Measurements from ENCODE around the gene NDUFB6. TPM values are rescaled to one million over a fixed set of nuclear protein-coding genes. Genes with fewer than 3 reads are reported as not detected.

NDUFB6 gene
- total and polyA plus RNA-seq, 10 of the 15 experiments (the other 5 are each of a cell fraction or from before 2014, with no cell fraction given) = 26.3 to 269 (median 61.4) TPM

DNA sequence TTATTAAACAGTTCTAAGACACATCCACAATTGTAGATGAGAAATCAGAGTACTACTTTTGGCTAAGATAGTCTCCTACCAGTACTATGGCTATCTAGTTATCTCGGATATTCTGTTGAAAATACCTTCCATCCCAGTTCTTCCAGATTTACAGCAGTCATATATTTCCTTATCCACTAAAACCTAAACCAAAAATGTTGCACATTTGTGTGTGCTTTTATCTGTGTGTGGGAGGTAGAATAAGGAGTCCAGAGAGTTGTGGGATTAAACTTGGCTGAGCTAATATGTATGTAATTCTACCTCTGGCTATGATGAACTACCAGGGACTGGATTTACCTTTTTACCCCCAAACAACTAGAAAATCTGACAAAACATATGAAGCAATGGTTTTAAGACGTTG is 17.5 kb upstream of the NDUFB6 start:
- no peak overlapping the region for H3K27ac ChIP-seq (ENCODE audit: control insufficient read depth, insufficient read depth)
- H3K9ac ChIP-seq (ENCODE audit: control insufficient read depth, insufficient read depth, low read length) = no peak overlapping the region
- POLR2A ChIA-PET = interaction anchor here (0.6 to 0.7 kb wide), 3 partner anchors 203 to 442 kb away, joined by 3 to 4 read pairs (median 4); no protein-coding TSS in a partner anchor
- H3K4me1 ChIP-seq (ENCODE audit: control insufficient read depth, insufficient read depth, low read length) = no peaks in the 10 kb centered on the region
- H3K36me3 ChIP-seq (ENCODE audit: control insufficient read depth in 2 of 2, insufficient read depth in 2 of 2, low read length in 1 of 2) = no peaks in the 10 kb centered on the region
- 0% methylated on average over 2 of the region's 2 CpGs for WGBS (ENCODE audit: insufficient coverage, insufficient replicate concordance, low lambda C conversion rate, missing lambda C conversion rate)
- CTCF ChIA-PET = interaction anchor here (0.5 to 6.9 kb wide), 11 partner anchors 8 to 396 kb away, joined by 3 to 95 read pairs (median 6); partner anchors contain the start of gene NDUFB6
- H3K79me2 ChIP-seq (ENCODE audit: control insufficient read depth, insufficient read depth, low read length) = no peaks in the 10 kb centered on the region
- in situ Hi-C loops (cut with MboI) = no loop called here
- SMC1A ChIA-PET (ENCODE audit: uncharacterized antibody, unreplicated experiment) = interaction anchor here (0.7 to 4.2 kb wide), 6 partner anchors 9 to 381 kb away, joined by 3 to 41 read pairs (median 8); no protein-coding TSS in a partner anchor
- RAD21 ChIA-PET (ENCODE audit: unreplicated experiment) = interaction anchor here (0.6 kb wide), 1 partner anchor 580 kb away, joined by 3 read pairs; no protein-coding TSS in a partner anchor
- FAIRE-seq = no peak
- H4K20me1 ChIP-seq (ENCODE audit: control insufficient read depth, insufficient read depth) = no peaks in the 10 kb centered on the region
- no peaks in the 10 kb centered on the region for H3K9me3 ChIP-seq (replicated peaks; ENCODE audit: control insufficient read depth, insufficient read depth, low read length)
- DNase-seq (ENCODE audit: low read depth, low spot score) = no peak
- intact Hi-C loops (cut with micrococcal nuclease; ENCODE audit: unreplicated experiment) = no loop called here
- BruUV-seq (replicated peaks) = no TSS peak
- ATAC-seq = no peak
- no peak overlapping the region for H3K4me2 ChIP-seq (ENCODE audit: control insufficient read depth, insufficient read depth)
- no peaks in the 10 kb centered on the region for H3K27me3 ChIP-seq (replicated peaks in 1 of 2; ENCODE audit: control insufficient read depth in 2 of 2, insufficient read depth in 2 of 2, low read length in 1 of 2)
- no peak overlapping the region for H3K4me3 ChIP-seq
- H2AFZ ChIP-seq (ENCODE audit: control insufficient read depth, low read depth, low read length) = no peak overlapping the region
- no peak for TF ChIP-seq HCFC1 (IDR thresholded peaks at IDR 0.05; ENCODE audit: low read length)
- TF ChIP-seq TCF7 (IDR thresholded peaks at IDR 0.05; ENCODE audit: borderline replicate concordance) = no peak
- no peak for TF ChIP-seq PAX5 (IDR thresholded peaks at IDR 0.05; ENCODE audit: borderline replicate concordance, low read depth, low read length)
- TF ChIP-seq, protein P1, sequence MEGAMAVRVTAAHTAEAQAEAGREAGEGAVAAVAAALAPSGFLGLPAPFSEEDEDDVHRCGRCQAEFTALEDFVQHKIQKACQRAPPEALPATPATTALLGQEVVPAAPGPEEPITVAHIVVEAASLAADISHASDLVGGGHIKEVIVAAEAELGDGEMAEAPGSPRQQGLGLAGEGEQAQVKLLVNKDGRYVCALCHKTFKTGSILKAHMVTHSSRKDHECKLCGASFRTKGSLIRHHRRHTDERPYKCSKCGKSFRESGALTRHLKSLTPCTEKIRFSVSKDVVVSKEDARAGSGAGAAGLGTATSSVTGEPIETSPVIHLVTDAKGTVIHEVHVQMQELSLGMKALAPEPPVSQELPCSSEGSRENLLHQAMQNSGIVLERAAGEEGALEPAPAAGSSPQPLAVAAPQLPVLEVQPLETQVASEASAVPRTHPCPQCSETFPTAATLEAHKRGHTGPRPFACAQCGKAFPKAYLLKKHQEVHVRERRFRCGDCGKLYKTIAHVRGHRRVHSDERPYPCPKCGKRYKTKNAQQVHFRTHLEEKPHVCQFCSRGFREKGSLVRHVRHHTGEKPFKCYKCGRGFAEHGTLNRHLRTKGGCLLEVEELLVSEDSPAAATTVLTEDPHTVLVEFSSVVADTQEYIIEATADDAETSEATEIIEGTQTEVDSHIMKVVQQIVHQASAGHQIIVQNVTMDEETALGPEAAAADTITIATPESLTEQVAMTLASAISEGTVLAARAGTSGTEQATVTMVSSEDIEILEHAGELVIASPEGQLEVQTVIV (IDR thresholded peaks at IDR 0.05; ENCODE audit: borderline replicate concordance, partially characterized antibody) = no peak
- no peak for TF ChIP-seq SIN3A (IDR thresholded peaks at IDR 0.05; ENCODE audit: low read depth, low read length)
- no peak for TF ChIP-seq NR2F1 (conservative IDR thresholded peaks at IDR 0.05)
- TF ChIP-seq, protein P2, sequence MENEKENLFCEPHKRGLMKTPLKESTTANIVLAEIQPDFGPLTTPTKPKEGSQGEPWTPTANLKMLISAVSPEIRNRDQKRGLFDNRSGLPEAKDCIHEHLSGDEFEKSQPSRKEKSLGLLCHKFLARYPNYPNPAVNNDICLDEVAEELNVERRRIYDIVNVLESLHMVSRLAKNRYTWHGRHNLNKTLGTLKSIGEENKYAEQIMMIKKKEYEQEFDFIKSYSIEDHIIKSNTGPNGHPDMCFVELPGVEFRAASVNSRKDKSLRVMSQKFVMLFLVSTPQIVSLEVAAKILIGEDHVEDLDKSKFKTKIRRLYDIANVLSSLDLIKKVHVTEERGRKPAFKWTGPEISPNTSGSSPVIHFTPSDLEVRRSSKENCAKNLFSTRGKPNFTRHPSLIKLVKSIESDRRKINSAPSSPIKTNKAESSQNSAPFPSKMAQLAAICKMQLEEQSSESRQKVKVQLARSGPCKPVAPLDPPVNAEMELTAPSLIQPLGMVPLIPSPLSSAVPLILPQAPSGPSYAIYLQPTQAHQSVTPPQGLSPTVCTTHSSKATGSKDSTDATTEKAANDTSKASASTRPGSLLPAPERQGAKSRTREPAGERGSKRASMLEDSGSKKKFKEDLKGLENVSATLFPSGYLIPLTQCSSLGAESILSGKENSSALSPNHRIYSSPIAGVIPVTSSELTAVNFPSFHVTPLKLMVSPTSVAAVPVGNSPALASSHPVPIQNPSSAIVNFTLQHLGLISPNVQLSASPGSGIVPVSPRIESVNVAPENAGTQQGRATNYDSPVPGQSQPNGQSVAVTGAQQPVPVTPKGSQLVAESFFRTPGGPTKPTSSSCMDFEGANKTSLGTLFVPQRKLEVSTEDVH (IDR thresholded peaks at IDR 0.05; ENCODE audit: low read depth, partially characterized antibody) = no peak
- TF ChIP-seq HDAC6 (IDR thresholded peaks at IDR 0.05; ENCODE audit: unreplicated experiment) = no peak
- no peak for TF ChIP-seq TAF1 (IDR thresholded peaks at IDR 0.05; ENCODE audit: borderline replicate concordance, low read depth, low read length)
- TF ChIP-seq, protein P3, sequence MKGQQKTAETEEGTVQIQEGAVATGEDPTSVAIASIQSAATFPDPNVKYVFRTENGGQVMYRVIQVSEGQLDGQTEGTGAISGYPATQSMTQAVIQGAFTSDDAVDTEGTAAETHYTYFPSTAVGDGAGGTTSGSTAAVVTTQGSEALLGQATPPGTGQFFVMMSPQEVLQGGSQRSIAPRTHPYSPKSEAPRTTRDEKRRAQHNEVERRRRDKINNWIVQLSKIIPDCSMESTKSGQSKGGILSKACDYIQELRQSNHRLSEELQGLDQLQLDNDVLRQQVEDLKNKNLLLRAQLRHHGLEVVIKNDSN (IDR thresholded peaks at IDR 0.05; ENCODE audit: borderline replicate concordance, extremely low read length, insufficient read depth, low read depth, low read length) = no peak
- no peak for TF ChIP-seq RB1 (IDR thresholded peaks at IDR 0.05; ENCODE audit: borderline replicate concordance)
- TF ChIP-seq, protein P4, sequence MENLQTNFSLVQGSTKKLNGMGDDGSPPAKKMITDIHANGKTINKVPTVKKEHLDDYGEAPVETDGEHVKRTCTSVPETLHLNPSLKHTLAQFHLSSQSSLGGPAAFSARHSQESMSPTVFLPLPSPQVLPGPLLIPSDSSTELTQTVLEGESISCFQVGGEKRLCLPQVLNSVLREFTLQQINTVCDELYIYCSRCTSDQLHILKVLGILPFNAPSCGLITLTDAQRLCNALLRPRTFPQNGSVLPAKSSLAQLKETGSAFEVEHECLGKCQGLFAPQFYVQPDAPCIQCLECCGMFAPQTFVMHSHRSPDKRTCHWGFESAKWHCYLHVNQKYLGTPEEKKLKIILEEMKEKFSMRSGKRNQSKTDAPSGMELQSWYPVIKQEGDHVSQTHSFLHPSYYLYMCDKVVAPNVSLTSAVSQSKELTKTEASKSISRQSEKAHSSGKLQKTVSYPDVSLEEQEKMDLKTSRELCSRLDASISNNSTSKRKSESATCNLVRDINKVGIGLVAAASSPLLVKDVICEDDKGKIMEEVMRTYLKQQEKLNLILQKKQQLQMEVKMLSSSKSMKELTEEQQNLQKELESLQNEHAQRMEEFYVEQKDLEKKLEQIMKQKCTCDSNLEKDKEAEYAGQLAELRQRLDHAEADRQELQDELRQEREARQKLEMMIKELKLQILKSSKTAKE (IDR thresholded peaks at IDR 0.05; ENCODE audit: low read depth, poor library complexity, severe bottlenecking) = no peak
- no peak for TF ChIP-seq RUNX3 (IDR thresholded peaks at IDR 0.05; ENCODE audit: low read length)
- TF ChIP-seq, protein P5, sequence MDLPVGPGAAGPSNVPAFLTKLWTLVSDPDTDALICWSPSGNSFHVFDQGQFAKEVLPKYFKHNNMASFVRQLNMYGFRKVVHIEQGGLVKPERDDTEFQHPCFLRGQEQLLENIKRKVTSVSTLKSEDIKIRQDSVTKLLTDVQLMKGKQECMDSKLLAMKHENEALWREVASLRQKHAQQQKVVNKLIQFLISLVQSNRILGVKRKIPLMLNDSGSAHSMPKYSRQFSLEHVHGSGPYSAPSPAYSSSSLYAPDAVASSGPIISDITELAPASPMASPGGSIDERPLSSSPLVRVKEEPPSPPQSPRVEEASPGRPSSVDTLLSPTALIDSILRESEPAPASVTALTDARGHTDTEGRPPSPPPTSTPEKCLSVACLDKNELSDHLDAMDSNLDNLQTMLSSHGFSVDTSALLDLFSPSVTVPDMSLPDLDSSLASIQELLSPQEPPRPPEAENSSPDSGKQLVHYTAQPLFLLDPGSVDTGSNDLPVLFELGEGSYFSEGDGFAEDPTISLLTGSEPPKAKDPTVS (IDR thresholded peaks at IDR 0.05; ENCODE audit: low read depth, low read length) = no peak

Data from GM12878 (cell line).